H9 (cell line): ENCODE data around the gene COMP. TPM values are rescaled to one million over a fixed set of nuclear protein-coding genes. Genes with fewer than 3 reads are reported as not detected.
A peak's percentile ranks its signal among the peaks of the same experiment; 100 is the strongest.

Experiments used
- DNase-seq: peaks from one replicate; pipeline ENCODE4 v3.0.0-alpha.2; 2017
- H2AFZ ChIP-seq: one replicate; pipeline ENCODE4 v1.6.1; 2013; ENCODE audit warnings: mild to moderate bottlenecking, low read length, control low read depth, moderate library complexity
- H2AK5ac ChIP-seq: 2 replicates; pipeline ENCODE4 v1.6.1; 2013; ENCODE audit warnings: low read length, control low read depth, mixed read lengths; ENCODE audit not compliant: insufficient read length
- H2BK120ac ChIP-seq: one replicate; pipeline ENCODE4 v1.6.1; 2013; ENCODE audit warnings: low read depth, mild to moderate bottlenecking, low read length, control low read depth, inconsistent platforms; ENCODE audit not compliant: poor library complexity, severe bottlenecking
- H2BK12ac ChIP-seq: 2 replicates; pipeline ENCODE4 v1.6.1; 2013; ENCODE audit warnings: low read length, control low read depth, mixed read lengths, low read depth; ENCODE audit not compliant: insufficient read length
- H2BK15ac ChIP-seq: 2 replicates; pipeline ENCODE4 v1.6.1; 2013; ENCODE audit warnings: low read depth, low read length, control low read depth
- H2BK20ac ChIP-seq: one replicate; pipeline ENCODE4 v1.6.1; 2013; ENCODE audit warnings: low read depth, mild to moderate bottlenecking, low read length, control low read depth, inconsistent platforms; ENCODE audit not compliant: poor library complexity, severe bottlenecking
- H2BK5ac ChIP-seq: 2 replicates; pipeline ENCODE4 v1.6.1; 2013; ENCODE audit warnings: low read length, control low read depth, mixed read lengths; ENCODE audit not compliant: insufficient read length
- H3K14ac ChIP-seq: 2 replicates; pipeline ENCODE4 v1.6.1; 2013; ENCODE audit warnings: low read length, control low read depth; ENCODE audit not compliant: insufficient read depth
- H3K18ac ChIP-seq: 2 replicates; pipeline ENCODE4 v1.6.1; 2013; ENCODE audit warnings: low read depth, mild to moderate bottlenecking, mixed read lengths, low read length, control low read depth; ENCODE audit not compliant: insufficient read length
- H3K23ac ChIP-seq: 2 replicates; pipeline ENCODE4 v1.6.1; 2013; ENCODE audit warnings: low read length, control low read depth, mixed read lengths, low read depth; ENCODE audit not compliant: insufficient read length
- H3K23me2 ChIP-seq: 2 replicates; pipeline ENCODE4 v1.6.1; 2013; ENCODE audit warnings: low read depth, mild to moderate bottlenecking, mixed read lengths, low read length, control low read depth; ENCODE audit not compliant: insufficient read length, poor library complexity, severe bottlenecking
- H3K27ac ChIP-seq: 2 replicates; pipeline ENCODE4 v1.5.1; 2013; ENCODE audit warnings: low read length, control low read depth, mixed read lengths, low read depth; ENCODE audit not compliant: insufficient read length
- H3K27me3 ChIP-seq: 2 replicates; pipeline ENCODE4 v1.6.1; 2013; ENCODE audit warnings: low read length, control low read depth, inconsistent platforms; ENCODE audit not compliant: insufficient read depth
- H3K4ac ChIP-seq: 2 replicates; pipeline ENCODE4 v1.6.1; 2013; ENCODE audit warnings: low read depth, mild to moderate bottlenecking, control low read depth, inconsistent platforms, low read length, moderate library complexity
- H3K4me1 ChIP-seq: 2 replicates; pipeline ENCODE4 v1.6.1; 2013; ENCODE audit warnings: low read length, control low read depth, inconsistent platforms; ENCODE audit not compliant: insufficient read depth
- H3K4me2 ChIP-seq: 2 replicates; pipeline ENCODE4 v1.6.1; 2013; ENCODE audit warnings: low read length, control low read depth, mixed read lengths; ENCODE audit not compliant: insufficient read length, insufficient read depth
- H3K56ac ChIP-seq: 2 replicates; pipeline ENCODE4 v1.6.1; 2013; ENCODE audit warnings: low read depth, mild to moderate bottlenecking, mixed read lengths, low read length, control low read depth; ENCODE audit not compliant: insufficient read length
- H3K79me1 ChIP-seq: 2 replicates; pipeline ENCODE4 v1.6.1; 2013; ENCODE audit warnings: low read depth, mild to moderate bottlenecking, moderate library complexity, low read length, control low read depth, inconsistent platforms; ENCODE audit not compliant: insufficient read depth, poor library complexity, severe bottlenecking
- H3K79me2 ChIP-seq: 2 replicates; pipeline ENCODE4 v1.6.1; 2013; ENCODE audit warnings: low read length, control low read depth, inconsistent platforms; ENCODE audit not compliant: insufficient read depth
- H3K9ac ChIP-seq: 2 replicates; pipeline ENCODE4 v1.6.1; 2013; ENCODE audit warnings: low read length, control low read depth, mixed read lengths; ENCODE audit not compliant: insufficient read length; ENCODE audit errors: extremely low read depth
- H3K9me3 ChIP-seq: one replicate; pipeline ENCODE4 v1.6.1; 2013; ENCODE audit warnings: low read depth, low read length, inconsistent platforms; ENCODE audit not compliant: control insufficient read depth
- H3T11ph ChIP-seq: one replicate; pipeline ENCODE4 v1.6.1; 2013; ENCODE audit warnings: mild to moderate bottlenecking, low read length, control low read depth, inconsistent platforms
- H4K20me1 ChIP-seq: one replicate; pipeline ENCODE4 v1.6.1; 2013; ENCODE audit not compliant: control insufficient read depth, insufficient read length, insufficient read depth
- H4K5ac ChIP-seq: 2 replicates; pipeline ENCODE4 v1.6.1; 2013; ENCODE audit warnings: low read depth, mild to moderate bottlenecking, mixed read lengths, low read length, control low read depth; ENCODE audit not compliant: insufficient read length
- H4K8ac ChIP-seq: replicated peaks from 2 replicates; pipeline ENCODE4 v1.6.1; 2013; ENCODE audit warnings: low read length, control low read depth, mixed read lengths, low read depth; ENCODE audit not compliant: insufficient read length
- H4K91ac ChIP-seq: 2 replicates; pipeline ENCODE4 v1.6.1; 2013; ENCODE audit warnings: low read depth, mild to moderate bottlenecking, moderate library complexity, mixed read lengths, low read length, control low read depth; ENCODE audit not compliant: insufficient read length
- H3K27ac Mint-ChIP-seq, 3 experiments: 2 replicates in 2 of 3; 3 replicates in 1 of 3; pipeline ENCODE4 v1.8.0; 2020 to 2021; ENCODE audit warnings: mixed read lengths in 3 of 3, mild to moderate bottlenecking in 1 of 3, moderate library complexity in 1 of 3
- H3K27me3 Mint-ChIP-seq: 2 replicates; pipeline ENCODE4 v1.8.0; 2021; ENCODE audit warnings: low read depth, mild to moderate bottlenecking, moderate library complexity, mixed read lengths
- H3K36me3 Mint-ChIP-seq, 3 experiments: 2 replicates in 2 of 3; 3 replicates in 1 of 3; pipeline ENCODE4 v1.8.0; 2020 to 2021; ENCODE audit warnings: low read depth in 3 of 3, mixed read lengths in 3 of 3; ENCODE audit not compliant: insufficient read depth in 1 of 3
- H3K4me1 Mint-ChIP-seq, 2 experiments: 2 replicates each; pipeline ENCODE4 v1.8.0; 2020; ENCODE audit warnings: mixed read lengths in 2 of 2
- H3K4me3 Mint-ChIP-seq, 2 experiments: 2 replicates in 1 of 2; 3 replicates in 1 of 2; pipeline ENCODE4 v1.8.0; 2020 to 2021; ENCODE audit warnings: mild to moderate bottlenecking in 2 of 2, mixed read lengths in 2 of 2, moderate library complexity in 1 of 2
- H3K9me3 Mint-ChIP-seq, 2 experiments: 2 replicates in 1 of 2; 3 replicates in 1 of 2; pipeline ENCODE4 v1.8.0; 2020; ENCODE audit warnings: mild to moderate bottlenecking in 2 of 2, mixed read lengths in 2 of 2, moderate library complexity in 1 of 2
- WGBS: extraction: QIAGEN DNeasy Blood & Tissue Kit; methylation state at CpG from one replicate; pipeline ENCODE4 v1.1.7; 2013; ENCODE audit warnings: missing lambda C conversion rate, low lambda C conversion rate, mixed read lengths; ENCODE audit not compliant: insufficient read length; ENCODE audit errors: extremely low coverage; 5-methylcytosine and 5-hydroxymethylcytosine counted together
- total RNA-seq: library from RNA; stranded (reverse); gene quantifications from 2 replicates; pipeline ENCODE4 v1.2.1, GENCODE V29; 2021
- TF ChIP-seq, protein P1 (sequence below): fragments of 200-600 bp; sonication (generic); conservative IDR thresholded peaks from 3 replicates; pipeline ENCODE4 v1.8.0; 2021; ENCODE audit warnings: antibody characterized with exemption, mild to moderate bottlenecking

The COMP gene
- total RNA-seq, 1 experiment from 2014 or later: 0.15 TPM

DNA sequence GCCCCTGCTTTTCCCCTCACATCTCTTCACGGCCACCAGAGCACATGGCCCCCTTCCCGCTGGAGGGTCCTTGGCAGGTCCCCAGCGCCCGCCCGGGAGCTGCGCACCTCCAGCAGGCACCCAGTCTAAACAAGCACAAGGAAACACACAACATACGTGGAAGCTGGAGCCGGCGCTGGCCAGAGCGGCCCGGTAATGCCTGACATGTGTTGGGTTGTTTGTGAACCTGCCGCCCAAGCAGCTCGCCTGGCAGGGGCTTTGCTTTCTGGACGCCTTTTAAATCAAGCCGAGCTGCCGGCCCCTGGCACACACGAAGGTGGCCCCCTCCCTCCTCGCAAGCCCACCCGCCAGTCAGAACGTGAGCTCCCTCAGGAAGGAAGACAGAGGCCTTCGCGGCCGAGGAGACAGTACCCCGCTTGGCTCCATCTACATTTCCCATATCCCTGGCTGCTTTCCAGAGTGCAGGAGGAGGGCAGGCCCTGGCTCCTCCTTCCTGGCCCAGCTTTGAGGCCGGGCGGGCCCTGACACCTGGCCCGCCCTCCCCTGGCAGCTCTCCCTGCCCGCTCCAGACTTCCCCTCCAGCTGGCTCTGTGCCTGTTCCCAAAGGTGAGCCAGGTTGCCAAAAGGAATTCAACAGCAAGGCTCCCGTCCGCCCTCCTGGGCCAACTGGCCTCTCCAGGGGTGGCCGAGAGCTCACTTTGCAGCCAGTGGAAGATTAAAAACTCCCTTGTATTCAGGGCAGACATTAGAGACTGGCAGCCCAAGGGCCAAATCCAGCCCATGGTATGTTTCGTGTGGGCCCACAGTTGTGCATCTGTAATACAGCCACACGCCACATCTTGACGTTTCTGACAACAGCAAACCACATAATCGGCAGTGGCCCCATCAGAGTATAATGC is 28.7 kb downstream of the COMP start:
- DNase-seq: no peak
- Histone ChIP-seq H2AK5ac (no peak overlapping the region), H2BK15ac (no peak overlapping the region), H3K56ac (no peak overlapping the region), H3K9me3 (no peaks in the 10 kb centered on the region), H2BK5ac (no peak overlapping the region), H3K79me1 (no peaks in the 10 kb centered on the region), H4K91ac (no peak overlapping the region), H3K18ac (no peak overlapping the region), H3K4me2 (no peak overlapping the region), H3K23me2 (no peaks in the 10 kb centered on the region), H4K8ac (no peak overlapping the region), H3K79me2 (no peaks in the 10 kb centered on the region), H3K14ac (no peak overlapping the region), H3T11ph (no peak overlapping the region), H2AFZ (no peak overlapping the region), H4K5ac (no peak overlapping the region), H3K4ac (no peak overlapping the region), H2BK120ac (no peak overlapping the region), H3K27me3 (peaks cover 14% of the 10 kb centered on the region; the same call in 1 of the 2 replicates), H3K9ac (no peak overlapping the region), H3K4me1 (no peaks in the 10 kb centered on the region), H4K20me1 (peaks cover 2% of the 10 kb centered on the region), H3K27ac (no peak overlapping the region), H2BK12ac (no peak overlapping the region), H2BK20ac (no peak overlapping the region), H3K23ac (no peak overlapping the region)
- peaks cover 10 to 12% of the 10 kb centered on the region in 2 experiments; a peak in 3 of 4 replicates for H3K4me1 Mint-ChIP-seq
- peaks cover 0 to 2% (median 0%) of the 10 kb centered on the region in 3 experiments; a peak in 1 of 7 replicates for H3K36me3 Mint-ChIP-seq
- peak overlapping the region in 2 of 3 experiments; percentile 35 to 48; a peak in 1 of 7 replicates for H3K27ac Mint-ChIP-seq
- no peaks in the 10 kb centered on the region for H3K9me3 Mint-ChIP-seq
- no CpG with 5 or more reads among the region's 35 CpGs for WGBS
- H3K4me3 Mint-ChIP-seq: no peak overlapping the region
- H3K27me3 Mint-ChIP-seq: peaks cover 84% of the 10 kb centered on the region
- TF ChIP-seq, protein P1, sequence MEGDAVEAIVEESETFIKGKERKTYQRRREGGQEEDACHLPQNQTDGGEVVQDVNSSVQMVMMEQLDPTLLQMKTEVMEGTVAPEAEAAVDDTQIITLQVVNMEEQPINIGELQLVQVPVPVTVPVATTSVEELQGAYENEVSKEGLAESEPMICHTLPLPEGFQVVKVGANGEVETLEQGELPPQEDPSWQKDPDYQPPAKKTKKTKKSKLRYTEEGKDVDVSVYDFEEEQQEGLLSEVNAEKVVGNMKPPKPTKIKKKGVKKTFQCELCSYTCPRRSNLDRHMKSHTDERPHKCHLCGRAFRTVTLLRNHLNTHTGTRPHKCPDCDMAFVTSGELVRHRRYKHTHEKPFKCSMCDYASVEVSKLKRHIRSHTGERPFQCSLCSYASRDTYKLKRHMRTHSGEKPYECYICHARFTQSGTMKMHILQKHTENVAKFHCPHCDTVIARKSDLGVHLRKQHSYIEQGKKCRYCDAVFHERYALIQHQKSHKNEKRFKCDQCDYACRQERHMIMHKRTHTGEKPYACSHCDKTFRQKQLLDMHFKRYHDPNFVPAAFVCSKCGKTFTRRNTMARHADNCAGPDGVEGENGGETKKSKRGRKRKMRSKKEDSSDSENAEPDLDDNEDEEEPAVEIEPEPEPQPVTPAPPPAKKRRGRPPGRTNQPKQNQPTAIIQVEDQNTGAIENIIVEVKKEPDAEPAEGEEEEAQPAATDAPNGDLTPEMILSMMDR: no peak
